SIG-M5 (cell line): ENCODE measurements around the gene GBE1.

ENCODE experiments used
- DNase-seq: peaks from one replicate; lab custom pipeline; 2025; lab: John Stamatoyannopoulos, UW

Gene GBE1

GRCh38 chr3:81468391-81468790 lies 293.1 kb downstream of the GBE1 start:
- DNase-seq = no peak

DNA sequence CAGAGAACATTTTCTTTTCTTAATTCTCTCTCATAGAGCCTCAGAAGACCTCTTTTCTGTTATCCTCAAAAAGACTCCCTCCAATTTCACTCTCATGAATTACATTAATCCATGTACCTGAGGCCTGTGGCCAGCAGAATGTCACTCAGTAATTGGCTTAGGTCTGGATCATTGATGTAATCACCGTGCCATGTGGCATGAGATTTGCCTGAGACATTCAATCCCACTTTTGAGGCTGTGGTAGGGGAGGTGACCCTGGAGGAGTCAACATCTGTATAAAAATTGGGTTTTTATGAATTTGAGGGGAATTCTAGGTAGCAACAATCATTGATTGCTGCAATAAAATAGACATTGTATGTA lies 295.3 kb downstream of the GBE1 start:
- no peak for DNase-seq

DNA sequence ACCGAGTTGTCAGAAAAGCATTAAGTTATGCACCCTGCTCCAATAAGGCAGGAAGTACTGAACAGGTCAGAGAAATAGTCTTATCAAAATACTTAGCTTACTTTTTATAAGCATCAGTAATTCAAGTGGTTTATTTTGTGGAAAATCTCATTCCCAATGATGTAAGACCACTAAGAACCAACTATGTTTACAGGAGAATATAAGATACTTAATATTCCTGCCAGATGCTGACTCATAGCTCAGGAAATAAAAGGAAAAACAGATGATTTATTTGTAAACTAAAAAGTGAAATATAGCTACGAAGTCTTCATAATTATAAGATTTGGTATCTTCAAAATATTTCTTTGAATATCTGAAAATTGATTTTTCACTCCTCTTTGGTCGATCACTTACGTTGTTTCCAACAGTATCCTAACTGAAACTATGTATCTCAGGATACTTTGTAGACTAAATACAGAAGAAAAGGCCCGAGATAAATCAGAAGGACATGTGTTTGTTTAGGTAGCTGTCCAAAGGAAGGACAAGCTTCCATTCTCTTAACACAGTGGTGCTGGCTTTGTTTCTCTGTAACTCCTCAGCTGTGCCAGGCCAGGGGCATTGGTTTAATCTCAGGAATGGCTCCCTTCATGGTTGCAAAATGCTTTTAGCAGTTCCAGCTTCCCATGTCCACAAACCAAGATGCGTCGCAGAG lies 295.8 kb downstream of the GBE1 start:
- DNase-seq = no peak

DNA sequence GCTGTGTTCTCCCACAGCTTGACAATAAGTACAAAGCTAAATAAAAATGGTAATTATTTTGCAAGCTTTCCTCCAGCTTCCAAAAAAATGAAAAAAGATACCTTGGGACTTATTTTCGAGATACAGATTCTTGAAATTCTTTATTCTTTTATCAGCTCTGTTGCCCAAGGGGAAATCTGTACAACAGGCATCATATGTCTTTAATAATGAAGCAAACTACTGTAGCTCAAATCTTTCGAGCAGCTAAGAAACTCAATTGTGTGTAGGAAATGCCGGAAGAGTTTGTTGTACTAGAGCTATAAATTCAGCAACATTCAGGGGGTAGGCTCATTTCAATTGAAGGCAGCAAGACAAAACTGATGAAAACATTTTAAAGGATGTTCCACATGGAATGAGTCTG lies 297.7 kb downstream of the GBE1 start:
- no peak for DNase-seq

DNA sequence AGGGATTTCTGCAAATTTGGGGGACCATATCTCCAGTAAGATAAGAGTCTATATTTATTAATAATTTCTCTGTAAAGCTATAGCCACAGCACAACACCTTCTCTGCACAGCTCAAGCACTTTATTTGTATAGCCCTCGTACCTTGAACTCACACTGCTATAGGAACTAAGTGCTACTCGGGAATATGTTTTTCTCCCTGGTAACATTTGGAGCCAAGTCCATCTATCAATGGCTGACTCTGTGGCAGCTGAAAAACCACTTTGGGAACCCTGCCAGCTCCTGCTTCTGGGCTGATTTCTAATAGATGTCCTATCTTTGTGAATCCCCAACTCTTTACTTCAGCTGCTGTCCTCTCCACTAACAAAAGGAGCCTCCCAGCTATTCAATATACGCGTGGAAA lies 298.5 kb downstream of the GBE1 start:
- no peak for DNase-seq

GRCh38 chr3:81459733-81460132 lies 301.7 kb downstream of the GBE1 start:
- DNase-seq = no peak

- DNase-seq = no peak
Observed at GRCh38 chr3:81452418-81452817, 309.0 kb downstream of the GBE1 start.

DNA sequence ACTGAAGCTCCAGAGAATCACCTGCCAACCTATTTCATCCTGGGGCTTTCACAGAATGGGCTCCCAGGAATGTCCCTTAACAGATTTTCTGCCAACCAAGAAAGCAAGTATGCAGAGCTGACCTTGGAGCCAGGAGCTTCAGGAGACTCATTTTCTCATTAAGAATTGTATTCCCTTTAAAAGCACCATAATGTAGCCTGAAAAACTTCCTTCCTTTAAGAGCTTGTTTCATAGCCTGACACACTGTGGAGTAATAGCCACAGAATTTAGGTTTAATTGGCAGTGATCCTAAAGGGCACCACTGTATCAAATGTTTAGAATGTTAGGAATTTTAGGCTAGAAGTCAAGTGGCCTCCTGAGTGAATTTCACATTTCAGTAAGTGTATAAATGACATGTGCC lies 309.8 kb downstream of the GBE1 start:
- no peak for DNase-seq

DNA sequence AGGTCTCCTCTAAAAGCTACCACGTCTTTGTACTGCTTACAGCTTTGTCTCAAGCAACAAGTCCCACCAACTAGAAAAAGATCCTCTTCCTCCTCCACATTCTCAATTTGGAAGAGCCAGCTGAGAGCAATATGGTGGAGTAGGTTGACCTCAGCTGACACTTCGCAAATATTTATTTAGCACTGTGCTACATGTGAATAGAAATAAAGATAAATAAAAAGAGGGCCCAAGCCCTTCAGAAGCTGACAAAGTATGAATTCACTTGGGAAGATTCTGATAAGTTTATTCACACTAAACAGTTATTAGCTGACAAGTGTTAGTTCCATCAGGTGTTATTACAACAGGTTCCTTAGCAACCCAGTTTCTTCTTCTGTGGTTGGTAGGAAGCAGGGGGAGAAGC lies 310.3 kb downstream of the GBE1 start:
- DNase-seq = no peak

GRCh38 chr3:81446806-81447205 lies 314.6 kb downstream of the GBE1 start:
- no peak for DNase-seq

DNA sequence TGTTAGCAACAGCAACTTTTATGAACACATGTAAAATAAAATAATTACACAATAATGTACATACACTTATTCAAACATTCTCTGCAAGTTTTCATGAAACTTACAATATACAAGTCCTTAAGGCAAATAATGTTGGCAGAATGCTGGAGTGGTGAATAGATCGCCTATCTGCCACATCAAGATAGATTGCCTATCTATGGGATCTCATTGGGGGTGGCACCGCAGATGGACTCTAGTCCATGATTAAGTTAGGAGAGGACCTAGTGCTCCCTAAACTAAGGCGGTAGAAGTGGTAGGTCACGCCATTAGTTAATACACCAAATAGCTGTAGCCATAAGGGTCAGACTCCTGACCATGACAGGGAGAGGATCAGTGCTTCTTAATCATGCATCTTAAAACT lies 315.7 kb downstream of the GBE1 start:
- DNase-seq = no peak

GRCh38 chr3:81444817-81445460 lies 316.5 kb downstream of the GBE1 start:
- DNase-seq = no peak

GRCh38 chr3:81443958-81444357 lies 317.5 kb downstream of the GBE1 start:
- DNase-seq = no peak

- DNase-seq = no peak
Observed at GRCh38 chr3:81443457-81443782, 318.0 kb downstream of the GBE1 start.

- DNase-seq = no peak
Observed at GRCh38 chr3:81442758-81443456, 318.5 kb downstream of the GBE1 start.

DNA sequence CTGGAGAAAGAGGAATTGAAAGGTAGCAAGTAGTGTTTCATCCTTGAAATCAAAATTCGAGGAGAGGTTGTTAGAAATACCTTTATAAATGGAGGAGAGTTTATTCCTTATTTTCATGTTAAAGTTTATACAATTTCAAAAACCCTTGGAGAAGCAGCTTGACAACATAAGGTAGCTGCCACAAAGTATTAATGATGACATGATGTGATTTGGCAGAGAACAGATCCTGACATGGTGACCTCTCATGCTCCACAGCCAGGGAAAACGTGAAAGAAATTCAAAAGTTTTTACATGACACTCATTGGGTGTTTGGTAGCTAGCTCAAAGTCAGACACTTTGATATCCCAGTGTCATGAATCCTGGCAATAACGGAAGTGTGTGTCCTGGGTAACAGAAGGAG lies 320.8 kb downstream of the GBE1 start:
- no peak for DNase-seq
